AG08395 (cell line): ENCODE data around the gene PSMD8.
"Not testable (repeated sequence)": the region's sequence is repeated elsewhere in the genome, so short reads cannot be mapped to it uniquely, and the experiment has no call there.

Source experiments
- DNase-seq: peaks from one replicate; pipeline ENCODE4 v3.0.0; 2012; ENCODE audit warnings: mixed read lengths, low spot score

Gene PSMD8

DNA sequence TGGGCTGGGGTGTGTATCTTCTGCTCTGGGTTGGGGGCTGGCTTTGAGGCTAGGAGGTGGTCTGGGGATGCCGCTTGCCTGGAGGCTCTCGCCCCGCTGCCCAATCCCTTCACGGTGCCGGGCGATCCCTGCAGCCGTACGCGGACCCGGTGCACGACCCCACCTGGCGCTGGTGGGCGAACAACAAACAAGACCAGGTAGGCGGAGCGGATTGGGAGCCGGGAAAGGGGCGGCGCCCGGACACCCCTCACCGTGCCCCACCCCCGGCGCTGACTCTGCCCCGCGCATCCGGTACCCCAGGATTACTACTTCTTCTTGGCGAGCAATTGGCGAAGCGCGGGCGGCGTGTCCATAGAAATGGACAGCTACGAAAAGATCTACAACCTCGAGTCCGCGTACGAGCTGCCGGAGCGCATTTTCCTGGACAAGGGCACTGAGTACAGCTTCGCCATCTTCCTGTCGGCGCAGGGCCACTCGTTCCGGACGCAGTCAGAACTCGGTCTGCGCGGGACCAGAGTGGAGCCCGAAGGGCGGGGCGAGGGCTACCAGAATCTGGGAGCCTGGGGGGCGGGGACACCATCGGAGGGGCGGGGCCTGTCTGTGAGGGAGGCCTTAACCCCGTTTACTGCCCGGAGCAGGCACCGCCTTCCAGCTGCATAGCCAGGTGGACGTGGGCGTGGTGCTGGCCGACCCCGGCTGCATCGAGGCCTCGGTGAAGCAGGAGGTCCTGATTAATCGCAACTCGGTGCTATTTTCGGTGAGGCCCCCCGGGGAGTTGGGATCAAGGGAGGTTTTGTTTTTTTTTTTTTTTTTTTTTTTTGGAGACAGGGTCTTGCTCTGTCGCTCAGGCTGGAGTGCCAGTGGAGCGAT is 12.1 kb upstream of the PSMD8 start:
- DNase-seq: peak; percentile 85

DNA sequence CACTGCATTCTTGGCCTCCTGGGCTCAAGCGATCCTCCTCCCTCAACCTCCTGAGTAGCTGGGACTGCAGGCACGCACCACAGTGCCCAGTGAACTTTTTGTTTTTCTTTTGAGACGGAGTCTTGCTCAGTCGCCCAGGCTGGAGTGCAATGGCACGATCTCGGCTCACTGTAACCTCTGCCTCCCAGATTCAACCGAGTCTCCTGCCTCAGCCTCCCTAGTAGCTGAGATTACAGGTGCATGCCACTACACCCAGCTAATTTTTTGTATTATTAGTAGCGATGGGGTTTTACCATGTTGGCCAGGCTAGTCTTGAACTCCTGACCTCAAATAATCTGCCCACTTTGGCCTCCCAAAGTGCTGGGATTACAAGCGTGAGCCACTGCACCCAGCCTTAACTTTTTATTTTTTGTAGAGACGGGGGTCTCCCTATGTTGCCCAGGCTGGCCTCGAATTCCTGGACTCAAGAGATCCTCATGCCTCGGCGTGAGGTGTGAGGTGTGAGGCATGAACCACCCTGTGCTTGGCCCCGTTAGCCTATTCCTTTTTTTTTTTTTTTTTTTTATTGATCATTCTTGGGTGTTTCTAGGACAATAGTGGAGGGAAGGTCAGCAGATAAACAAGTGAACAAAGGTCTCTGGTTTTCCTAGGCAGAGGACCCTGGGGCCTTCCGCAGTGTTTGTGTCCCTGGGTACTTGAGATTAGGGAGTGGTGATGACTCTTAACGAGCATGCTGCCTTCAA is 11.3 kb upstream of the PSMD8 start:
- DNase-seq: not testable (repeated sequence)

DNA sequence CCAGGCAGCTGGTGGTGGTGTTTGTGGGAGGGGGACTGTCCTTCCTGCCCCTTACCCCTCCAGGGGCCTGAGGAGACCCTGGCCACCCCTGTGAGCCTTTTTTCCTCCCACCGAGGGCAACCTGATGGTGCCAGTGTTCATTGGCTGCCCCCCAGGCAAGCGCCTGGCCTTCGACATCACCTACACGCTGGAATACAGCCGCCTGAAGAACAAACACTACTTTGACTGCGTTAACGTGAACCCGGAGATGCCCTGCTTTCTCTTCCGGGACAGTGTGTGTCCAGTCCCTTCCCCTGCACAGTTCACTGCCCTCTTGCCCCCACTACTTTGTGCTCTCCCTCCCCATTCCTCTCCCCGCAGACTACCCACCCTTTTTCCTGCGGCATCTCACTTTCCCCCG is 7.3 kb upstream of the PSMD8 start:
- no peak for DNase-seq

DNA sequence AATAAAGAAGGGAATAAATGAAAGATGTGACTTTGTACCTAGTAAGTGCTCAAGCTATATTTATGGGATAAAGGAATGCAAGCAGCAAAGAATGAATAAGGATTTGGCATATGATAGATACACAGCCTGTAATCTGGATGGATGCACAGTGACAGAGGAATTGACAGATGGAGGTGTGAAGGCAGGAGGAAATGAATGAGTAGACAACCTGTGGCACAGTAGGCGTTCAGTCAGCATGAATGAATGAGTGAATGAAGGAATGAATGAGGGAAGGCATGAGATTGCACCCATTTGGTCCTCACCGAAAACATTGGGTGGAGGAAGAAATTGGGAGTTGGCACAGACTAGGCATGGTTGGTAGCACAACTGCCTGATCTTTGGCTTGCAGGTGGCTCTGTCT is 4.8 kb upstream of the PSMD8 start:
- DNase-seq: no peak

DNA sequence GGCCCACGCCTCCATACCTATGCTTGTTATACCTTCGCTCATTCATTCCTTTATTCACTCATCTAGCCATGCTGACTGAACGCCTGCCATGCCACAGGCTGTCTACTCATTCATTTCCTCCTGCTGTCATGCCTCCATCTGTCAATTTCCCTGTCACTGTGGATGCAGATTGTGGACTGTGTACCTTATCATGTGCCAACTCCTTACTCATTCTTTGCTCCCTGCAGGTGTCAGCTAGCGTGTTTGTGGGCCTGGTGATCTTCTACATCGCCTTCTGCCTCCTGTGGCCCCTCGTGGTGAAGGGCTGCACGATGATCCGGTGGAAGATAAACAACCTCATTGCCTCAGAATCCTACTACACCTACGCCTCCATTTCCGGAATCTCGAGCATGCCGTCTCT is 4.1 kb upstream of the PSMD8 start:
- no peak for DNase-seq

DNA sequence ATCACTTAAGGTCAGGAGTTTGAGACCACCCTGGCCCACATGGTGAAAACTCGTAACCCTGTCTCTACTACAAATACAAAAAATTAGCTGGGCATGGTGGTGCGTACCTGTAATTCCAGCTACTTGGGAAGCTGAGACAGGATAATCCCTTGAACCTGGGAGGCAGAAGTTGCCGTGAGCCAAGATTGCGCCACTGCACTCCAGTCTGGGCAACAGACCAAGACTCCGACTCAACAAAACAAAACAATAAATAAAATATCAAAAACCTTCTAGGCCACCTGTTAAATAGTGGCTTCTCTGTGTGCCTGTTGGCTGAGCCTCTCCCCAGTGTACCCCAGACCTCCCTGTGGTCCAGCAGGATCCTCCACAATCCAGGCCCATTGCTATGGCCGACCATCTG is 3.3 kb upstream of the PSMD8 start:
- no peak for DNase-seq

DNA sequence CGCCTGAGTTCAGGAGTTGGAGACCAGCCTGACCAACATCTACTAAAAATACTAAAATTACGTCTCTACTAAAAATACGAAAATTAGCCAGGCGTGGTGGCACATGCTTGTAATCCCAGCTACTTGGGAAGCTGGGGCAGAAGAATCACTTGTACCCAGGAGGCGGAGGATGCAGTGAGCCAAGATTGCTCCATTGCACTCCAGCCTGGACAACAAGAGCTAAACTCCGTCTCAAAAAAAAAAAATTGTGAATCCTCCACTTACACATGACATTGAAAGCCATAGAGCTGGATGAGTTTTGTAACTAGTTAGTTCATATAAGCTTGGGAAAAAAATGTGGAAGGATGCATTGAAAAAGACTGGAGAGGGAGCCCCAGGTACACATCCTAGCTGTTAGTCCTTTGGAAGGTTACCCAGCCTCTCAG is 452 bp upstream of the PSMD8 start:
- no peak for DNase-seq

DNA sequence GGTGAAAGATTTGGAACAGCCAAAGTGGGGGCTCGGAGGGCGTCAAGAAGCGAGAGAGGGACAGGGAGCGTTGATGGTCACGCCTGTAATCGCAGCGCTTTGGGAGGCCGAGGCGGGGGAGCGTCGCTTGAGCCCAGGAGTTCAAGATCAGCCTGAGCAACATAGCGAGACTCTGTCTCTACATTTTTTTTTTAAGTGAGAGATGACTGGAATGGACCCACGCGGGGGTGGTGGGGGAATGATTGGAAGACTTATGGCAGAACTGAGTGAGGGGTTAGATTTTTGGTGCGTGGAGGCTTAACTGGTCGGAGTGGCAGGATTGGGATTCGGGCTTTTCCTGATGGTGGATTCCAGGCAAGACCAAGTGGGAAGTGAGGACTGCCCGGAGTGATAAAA is 725 bp downstream of the PSMD8 start:
- DNase-seq: no peak

DNA sequence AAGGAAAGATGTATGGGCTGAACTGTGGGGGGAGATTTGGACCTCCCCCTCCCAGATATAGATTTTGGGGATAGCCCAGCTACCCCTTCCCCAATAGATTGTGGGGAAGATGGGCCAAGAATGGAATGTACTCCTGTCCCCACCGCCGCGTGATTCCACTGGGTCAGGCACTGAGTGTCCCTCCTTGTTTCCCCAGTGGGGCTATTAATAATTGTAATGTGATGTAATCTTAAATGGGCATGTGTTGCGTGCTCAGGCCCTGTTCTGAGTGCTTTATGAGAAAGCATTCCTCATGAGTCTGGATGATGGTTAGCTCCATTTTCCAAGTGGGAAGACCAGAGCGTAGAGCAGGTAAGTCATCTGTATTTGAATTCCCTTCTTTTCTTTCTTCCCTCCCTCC is 1.4 kb downstream of the PSMD8 start:
- peak; percentile 45 for DNase-seq

DNA sequence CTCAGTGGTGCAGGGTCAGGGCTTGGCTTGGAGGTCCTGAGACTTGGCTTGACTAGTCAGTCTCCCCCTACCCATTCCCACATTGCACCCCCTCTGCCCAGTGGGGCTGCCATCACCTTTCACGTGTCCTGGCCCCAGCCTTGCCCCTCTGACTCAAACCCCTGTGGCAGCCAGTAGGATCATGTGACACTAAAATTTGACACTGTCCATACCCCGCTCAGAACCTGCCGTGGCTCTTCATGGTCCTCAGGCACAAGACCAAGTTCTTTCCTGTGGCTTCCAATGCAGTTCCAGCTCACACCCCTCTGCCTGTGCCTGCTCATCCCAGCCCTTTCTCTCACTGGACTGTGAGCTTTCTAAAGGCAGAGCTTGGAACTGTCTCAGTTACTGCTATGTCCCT is 2.2 kb downstream of the PSMD8 start:
- no peak for DNase-seq

DNA sequence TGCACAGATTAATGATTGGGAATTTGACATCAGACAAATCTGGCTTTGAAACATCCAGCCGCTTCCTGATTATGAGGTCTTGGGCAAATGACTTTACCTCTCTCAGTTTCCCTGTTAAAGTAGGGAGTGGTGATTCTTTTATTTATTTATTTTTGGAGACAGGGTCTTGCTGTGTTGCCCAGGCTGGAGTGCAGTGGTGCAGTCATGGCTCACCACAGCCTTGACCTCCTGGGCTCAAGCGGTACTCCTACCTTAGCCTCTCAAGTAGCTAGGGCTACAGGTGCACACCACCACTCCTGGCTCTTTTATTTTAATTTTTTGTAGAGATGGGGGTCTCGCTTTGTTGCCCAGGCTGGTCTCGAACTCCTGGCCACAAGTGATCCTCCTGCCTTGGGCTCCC is 2.7 kb downstream of the PSMD8 start:
- DNase-seq: no peak

DNA sequence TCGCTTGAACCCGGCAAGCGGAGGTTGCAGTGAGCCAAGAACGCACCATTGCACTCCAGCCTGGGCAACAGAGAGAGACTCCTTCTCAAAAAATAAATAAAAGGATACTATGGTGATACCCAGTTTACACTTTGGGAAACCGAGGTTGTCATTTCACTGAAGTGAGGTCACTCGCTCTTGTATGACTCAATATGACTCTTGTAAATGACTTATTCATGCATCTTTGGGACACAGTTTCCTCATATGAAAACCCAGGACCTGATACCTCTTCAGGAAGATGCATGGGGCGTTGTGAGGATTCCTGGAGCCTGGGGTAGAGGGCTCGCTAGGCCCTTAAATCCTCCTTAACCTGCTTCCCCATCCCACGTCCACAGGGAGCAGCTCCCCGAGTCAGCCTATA is 4.5 kb downstream of the PSMD8 start:
- no peak for DNase-seq

DNA sequence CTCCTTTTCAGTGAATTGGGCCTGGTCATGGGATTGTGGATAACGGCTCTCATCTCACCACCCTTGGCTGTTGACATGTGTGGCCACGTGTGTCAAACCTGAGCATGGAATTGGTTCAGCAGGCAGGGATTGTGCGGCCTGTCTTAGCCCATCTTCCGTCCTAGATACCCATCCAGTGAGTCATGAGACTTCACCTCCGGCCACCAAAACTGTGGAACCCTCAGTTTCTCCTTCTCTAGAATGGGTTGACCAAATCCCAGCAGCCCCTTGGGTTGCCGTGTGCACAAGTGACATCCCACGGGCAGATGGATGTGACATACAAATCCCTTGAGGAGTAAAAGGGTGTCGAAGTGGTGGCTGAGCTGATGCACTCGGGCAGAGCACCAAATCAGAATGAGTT is 6.8 kb downstream of the PSMD8 start:
- no peak for DNase-seq

DNA sequence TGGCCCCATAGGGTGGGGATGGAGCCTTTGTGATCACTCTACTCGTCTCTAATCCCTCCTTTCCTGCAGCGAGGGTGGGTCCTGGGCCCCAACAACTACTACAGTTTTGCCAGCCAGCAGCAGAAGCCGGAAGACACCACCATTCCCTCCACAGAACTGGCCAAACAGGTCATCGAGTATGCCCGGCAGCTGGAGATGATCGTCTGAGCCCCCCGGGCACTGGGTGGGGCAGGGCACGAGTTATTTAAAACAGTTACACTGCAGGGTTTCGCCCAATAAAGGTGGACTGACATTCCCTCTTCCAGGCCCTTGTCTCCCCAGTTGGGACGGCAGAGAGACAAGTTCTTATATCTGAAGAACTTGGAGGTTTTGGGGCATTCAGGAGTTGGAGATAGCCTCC is 8.8 kb downstream of the PSMD8 start:
- no peak for DNase-seq

DNA sequence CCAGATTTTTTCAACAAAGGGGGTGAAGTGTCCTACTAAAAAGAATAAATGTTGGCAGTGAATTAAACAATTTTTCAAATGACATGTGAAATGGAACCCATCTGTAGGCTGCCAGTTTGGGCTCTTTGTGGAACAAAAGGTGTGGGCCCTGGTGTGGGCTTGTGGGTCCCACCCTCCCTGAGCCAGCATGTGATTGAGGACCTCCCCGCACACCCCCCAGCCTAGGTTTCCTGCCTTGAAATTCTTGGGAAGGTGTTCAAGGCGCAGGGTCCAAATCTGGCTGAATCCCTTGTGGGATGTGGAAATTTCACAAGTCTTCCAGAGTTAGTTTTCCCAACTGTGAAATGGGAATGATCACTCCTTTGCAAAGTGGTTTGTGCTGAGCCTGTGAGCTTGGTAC is 9.4 kb downstream of the PSMD8 start:
- DNase-seq: no peak

DNA sequence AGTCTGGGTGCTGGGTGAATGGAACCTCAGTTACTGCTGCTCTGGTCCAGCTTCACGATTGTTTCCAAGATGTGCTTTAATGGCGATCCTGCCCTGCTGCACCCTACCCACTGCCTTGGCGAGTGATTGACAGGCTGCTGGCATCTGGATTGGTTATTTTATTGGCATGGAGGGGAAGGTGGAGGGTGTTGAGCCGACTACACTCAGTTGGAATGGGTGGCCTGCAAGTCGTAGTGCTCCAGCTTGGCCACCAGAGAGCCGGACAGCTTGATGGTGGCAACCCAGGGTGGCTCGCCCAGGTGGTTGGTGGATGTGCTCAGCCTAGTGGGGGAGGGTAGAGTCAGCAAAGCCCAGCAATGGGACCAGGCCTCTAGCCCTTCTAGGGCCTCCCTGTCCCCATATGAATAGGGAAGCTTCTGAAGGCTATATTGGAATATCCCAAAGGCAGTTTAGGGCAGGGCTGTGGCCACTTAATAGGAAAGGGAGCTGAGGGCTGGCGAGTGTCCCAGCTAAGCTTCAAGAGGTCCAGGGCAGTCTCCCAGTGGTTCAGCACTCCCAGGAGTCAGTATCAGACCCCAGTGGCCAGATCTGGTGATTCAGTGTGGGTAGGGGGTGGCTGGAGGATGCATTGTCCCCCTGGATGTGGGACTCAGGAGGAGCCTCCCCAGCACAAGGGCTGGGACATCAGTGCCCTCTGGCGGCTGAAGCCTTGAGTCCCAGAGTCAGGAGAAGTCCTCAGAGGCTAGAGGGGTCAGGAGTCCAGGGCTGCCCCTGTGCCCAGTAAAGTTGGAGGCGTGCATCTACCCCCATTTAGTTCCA is 10.0 kb downstream of the PSMD8 start:
- DNase-seq: no peak

DNA sequence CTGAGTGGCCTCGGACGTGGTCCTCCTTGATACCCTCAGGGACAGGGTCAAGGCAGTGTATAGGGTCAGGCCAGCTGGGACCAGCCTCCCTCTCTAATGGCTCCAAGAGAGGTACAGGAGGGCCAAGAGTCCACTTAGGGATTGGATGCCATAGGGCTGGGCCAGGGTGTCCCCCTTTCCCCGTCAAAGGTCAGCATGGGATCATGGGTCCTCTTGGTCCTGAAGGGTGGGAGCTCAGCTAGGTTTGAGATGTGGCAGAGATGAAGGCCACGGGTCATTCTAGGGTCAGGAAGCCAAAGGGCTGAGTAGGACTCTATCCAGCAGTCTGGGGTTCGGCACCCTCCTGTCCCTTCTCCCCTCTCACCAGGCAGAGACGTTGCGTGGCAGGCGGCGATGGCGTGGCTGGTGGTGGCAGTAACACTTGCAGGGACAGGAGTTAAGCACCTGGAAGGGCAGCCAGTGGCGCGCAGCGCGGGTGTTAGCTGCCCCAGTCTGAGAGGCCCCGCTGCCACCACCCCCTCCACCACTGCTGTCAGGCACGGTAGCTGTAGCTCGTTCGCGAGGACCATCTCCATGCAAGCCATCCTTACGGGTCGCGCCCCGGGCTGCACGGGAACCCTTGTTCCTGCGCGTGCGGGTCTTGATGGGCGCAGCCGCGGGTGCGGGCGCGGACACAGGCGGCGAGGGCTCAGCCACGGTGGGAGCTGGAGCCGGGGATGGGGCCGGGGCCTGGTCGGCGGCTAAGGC is 10.9 kb downstream of the PSMD8 start:
- no peak for DNase-seq

DNA sequence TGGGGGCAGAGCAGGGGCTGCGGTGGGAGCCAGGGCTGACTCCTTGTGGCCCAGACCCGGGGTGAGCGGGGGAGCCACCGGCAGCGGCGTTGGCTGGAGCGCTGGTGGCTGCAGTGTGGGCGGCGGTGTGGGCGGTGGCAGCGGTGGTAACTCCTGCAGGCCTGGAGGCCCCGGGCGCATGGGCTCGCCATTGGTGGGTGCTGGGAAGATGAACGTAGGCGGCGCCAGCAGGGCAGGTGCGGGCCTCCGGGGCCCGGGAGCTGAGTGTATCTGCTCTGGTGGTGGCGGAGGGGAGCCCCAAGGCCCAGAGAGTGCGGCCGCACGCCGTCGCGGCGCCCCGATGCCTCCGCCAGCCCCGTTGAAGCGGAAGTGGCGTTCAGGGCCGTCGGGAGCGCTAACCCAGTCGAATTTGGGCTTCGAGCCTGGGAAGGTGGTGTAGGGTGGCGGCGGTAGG is 11.5 kb downstream of the PSMD8 start:
- no peak for DNase-seq

DNA sequence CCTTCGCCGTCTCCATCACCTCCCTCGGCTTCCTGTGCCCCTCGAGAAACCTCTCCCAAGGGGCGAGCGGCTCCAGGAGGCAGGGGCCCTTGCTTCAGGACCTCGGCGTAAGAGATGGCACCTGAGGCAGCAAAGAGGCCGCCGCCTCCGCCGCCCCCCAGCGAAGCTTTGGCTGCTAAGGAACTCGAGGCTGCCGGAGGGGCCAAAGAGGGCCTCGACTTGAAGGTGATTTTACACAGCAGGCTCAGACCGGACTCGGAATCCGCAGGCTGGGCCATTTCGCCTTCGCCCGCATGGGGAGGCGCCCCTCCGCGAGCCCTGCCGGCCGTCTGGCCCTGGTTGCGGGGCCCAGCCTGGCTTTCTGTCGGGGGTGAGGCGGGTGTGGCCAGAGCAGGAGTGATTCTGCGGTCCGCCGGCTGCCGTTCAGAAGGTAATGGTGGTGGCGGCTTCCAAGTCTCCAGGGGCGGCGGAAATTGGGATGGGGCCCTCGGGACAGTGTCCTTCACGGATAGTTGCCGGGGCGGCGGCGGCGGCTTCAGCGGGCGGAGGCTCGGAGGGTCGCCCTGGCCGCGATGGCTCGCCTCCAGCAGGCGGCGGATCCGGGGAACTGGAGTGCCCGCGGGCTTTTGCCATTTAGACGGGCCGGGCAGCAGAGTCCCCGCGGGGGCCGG is 12.1 kb downstream of the PSMD8 start:
- no peak for DNase-seq

DNA sequence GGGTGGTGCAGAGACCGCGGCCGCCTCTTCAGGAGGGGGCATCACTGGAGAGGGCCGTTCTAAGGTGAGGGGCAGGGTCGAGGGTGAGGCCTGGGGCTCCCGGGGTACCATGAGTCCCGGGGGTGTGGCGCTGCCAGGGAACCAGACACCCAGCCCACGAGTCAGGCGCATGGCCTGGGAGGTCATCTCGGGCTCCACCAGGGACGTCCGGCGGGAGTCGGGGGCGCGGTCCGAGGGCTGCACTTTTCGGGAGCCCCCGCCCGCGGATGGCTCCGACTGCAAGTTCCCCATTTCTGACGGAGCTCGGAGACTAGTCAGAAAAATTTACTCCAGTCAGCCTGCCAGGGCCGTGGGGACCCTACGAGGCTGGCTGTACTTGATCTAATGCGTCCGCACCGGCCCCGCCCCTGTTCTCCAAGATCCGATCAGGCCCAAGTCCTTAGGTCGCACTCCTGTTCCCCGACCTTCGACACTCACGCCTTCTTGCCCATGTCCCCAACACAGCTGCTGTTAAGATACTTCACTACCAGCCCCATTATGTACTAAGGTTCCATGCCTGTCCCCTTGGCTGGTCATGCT is 12.7 kb downstream of the PSMD8 start:
- no peak for DNase-seq
